Parathyroid adenoma (tissue), 2 donors: Measurements from ENCODE around the gene CPB2.

Experiments
- H2AFZ ChIP-seq: fragments of 300-600 bp; sonication (generic); one replicate; pipeline ENCODE4 v1.7.0; 2017; ENCODE audit warnings: antibody characterized with exemption, mild to moderate bottlenecking
- H3K27ac ChIP-seq: fragments of 300-600 bp; sonication (generic); one replicate; pipeline ENCODE4 v1.7.0; 2017
- H3K27me3 ChIP-seq: fragments of 300-600 bp; sonication (generic); one replicate; pipeline ENCODE4 v1.7.0; 2017; ENCODE audit warnings: low read length; ENCODE audit not compliant: control insufficient read depth, insufficient read depth
- H3K36me3 ChIP-seq: fragments of 300-600 bp; sonication (generic); one replicate; pipeline ENCODE4 v1.7.0; 2017; ENCODE audit warnings: low read length; ENCODE audit not compliant: control insufficient read depth, insufficient read depth
- H3K4me1 ChIP-seq: fragments of 300-600 bp; sonication (generic); one replicate; pipeline ENCODE4 v1.7.0; 2017; ENCODE audit warnings: control low read depth
- H3K4me2 ChIP-seq: fragments of 300-600 bp; sonication (generic); one replicate; pipeline ENCODE4 v1.7.0; 2017; ENCODE audit warnings: low read length
- H3K4me3 ChIP-seq: fragments of 300-600 bp; sonication (generic); one replicate; pipeline ENCODE4 v1.7.0; 2017; ENCODE audit warnings: low read depth, low read length
- H3K79me2 ChIP-seq: fragments of 300-600 bp; sonication (generic); one replicate; pipeline ENCODE4 v1.7.0; 2017; ENCODE audit warnings: control low read depth
- H3K9ac ChIP-seq: fragments of 300-600 bp; sonication (generic); one replicate; pipeline ENCODE4 v1.7.0; 2017; ENCODE audit warnings: mild to moderate bottlenecking
- H3K9me3 ChIP-seq: fragments of 300-600 bp; sonication (generic); one replicate; pipeline ENCODE4 v1.7.0; 2017; ENCODE audit warnings: low read length; ENCODE audit not compliant: control insufficient read depth
- TF ChIP-seq, protein P1 (sequence below): fragments of 300-600 bp; sonication (generic); IDR thresholded peaks from one replicate; pipeline ENCODE4 v1.7.0; 2017; ENCODE audit warnings: antibody characterized with exemption, mild to moderate bottlenecking
- donor health status: primary hyperparathyroidism.

Gene CPB2, protein sequence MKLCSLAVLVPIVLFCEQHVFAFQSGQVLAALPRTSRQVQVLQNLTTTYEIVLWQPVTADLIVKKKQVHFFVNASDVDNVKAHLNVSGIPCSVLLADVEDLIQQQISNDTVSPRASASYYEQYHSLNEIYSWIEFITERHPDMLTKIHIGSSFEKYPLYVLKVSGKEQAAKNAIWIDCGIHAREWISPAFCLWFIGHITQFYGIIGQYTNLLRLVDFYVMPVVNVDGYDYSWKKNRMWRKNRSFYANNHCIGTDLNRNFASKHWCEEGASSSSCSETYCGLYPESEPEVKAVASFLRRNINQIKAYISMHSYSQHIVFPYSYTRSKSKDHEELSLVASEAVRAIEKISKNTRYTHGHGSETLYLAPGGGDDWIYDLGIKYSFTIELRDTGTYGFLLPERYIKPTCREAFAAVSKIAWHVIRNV

DNA sequence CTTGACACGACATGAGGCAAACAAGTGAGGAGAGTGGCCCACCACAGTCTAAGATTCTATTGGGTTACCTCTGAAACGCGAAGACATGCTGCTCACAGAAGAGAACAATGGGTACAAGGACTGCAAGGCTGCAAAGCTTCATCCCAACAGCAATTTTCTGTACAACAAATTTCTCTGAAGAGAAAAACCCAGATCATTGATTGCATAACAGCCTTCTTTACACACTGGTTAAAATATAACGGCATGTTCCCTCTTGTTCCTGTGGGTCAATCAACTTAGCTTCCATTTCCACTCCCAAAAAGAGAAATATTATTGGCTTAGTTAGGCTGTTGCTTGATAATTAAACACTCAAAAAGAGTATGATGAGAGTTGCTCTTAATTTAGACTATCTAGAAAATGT, at the start of gene CPB2:
Gene CPB2 (minus strand): TSS at position 166 of the 400 bp plus-strand sequence. CDS start 24 bp downstream, at position 142.
- Histone ChIP-seq H3K36me3 (no peaks in the 10 kb centered on the region), H3K4me2 (no peak within 1 kb of the TSS), H3K9me3 (no peaks in the 10 kb centered on the region), H3K27ac (no peak within 1 kb of the TSS), H3K27me3 (no peaks in the 10 kb centered on the region), H3K9ac (no peak within 1 kb of the TSS), H3K4me1 (no peaks in the 10 kb centered on the region), H3K79me2 (no peaks in the 10 kb centered on the region), H3K4me3 (no peak within 1 kb of the TSS), H2AFZ (no peak within 1 kb of the TSS)
- TF ChIP-seq, protein P1, sequence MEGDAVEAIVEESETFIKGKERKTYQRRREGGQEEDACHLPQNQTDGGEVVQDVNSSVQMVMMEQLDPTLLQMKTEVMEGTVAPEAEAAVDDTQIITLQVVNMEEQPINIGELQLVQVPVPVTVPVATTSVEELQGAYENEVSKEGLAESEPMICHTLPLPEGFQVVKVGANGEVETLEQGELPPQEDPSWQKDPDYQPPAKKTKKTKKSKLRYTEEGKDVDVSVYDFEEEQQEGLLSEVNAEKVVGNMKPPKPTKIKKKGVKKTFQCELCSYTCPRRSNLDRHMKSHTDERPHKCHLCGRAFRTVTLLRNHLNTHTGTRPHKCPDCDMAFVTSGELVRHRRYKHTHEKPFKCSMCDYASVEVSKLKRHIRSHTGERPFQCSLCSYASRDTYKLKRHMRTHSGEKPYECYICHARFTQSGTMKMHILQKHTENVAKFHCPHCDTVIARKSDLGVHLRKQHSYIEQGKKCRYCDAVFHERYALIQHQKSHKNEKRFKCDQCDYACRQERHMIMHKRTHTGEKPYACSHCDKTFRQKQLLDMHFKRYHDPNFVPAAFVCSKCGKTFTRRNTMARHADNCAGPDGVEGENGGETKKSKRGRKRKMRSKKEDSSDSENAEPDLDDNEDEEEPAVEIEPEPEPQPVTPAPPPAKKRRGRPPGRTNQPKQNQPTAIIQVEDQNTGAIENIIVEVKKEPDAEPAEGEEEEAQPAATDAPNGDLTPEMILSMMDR = no peak

DNA sequence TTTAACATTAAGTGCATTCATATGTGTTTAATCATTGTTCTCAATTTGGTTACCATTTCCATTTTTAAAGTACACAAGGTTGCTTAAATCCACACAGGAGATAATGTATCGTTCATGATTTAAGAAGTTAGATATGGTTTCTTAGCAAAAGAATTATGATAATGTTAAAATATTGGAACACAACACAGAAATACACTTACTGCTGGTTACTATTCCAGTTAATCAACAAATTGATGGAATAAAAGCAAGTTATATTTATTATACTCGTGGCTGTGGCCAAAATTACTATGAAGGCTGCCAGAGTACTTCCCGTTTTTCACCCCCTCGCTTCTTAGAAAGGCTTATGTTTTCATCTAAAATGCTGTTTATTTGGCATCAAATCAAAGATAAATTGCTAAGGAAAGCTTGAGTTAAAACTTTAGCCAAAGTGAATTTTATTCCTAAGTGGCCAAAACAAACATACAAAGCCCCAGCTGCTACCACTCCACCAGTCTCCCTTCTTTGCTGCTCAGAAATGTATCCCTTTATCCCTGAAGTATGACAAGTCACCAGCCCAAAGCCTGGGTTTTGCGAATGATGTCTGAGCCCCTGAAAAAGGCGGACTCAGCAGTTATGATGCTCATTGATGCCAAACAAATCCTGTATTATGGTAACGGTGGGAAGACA, 49.4 kb upstream of the CPB2 start:
- no peaks in the 10 kb centered on the region for H3K4me1 ChIP-seq
- no peak overlapping the region for H3K4me2 ChIP-seq
- no peak overlapping the region for H3K27ac ChIP-seq
- H3K9me3 ChIP-seq = no peaks in the 10 kb centered on the region
- no peaks in the 10 kb centered on the region for H3K36me3 ChIP-seq
- H3K4me3 ChIP-seq = no peak overlapping the region
- H2AFZ ChIP-seq = no peak overlapping the region
- TF ChIP-seq, protein P1 = no peak
- H3K9ac ChIP-seq = no peak overlapping the region
- no peaks in the 10 kb centered on the region for H3K79me2 ChIP-seq
- no peaks in the 10 kb centered on the region for H3K27me3 ChIP-seq

DNA sequence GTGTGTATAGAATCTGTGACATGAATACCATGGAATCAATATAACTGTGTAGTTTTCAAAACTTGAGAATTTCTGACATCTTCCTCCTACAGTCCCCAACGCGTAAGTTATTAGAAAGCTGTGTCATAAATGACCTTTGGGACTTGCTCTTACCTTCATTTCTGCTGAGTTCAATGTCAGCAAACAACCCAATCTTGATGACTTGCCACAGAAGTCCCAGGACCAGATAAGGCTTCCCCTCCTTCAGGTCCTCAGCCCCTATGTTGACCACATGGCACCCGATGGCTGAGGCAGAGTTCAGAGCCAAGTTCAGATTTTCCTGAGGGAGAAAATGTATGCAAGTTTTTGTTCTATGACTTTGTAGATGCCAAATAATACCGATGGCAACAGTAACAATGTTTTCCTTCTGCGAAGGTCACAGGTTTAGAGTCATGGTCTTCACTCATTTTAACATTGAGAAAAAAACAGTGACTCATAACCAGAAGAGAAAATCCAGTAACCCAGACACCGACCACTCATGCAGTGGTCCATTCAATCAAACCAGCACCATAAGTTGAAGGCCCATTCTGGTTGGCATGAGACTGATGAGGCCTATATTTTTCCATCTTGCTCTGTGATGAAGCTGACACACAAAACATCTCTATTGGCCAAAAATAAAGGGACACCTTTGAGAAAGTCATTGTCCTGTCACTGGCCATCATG, 47.9 kb upstream of the CPB2 start:
- Histone ChIP-seq H3K79me2 (no peaks in the 10 kb centered on the region), H3K4me2 (no peak overlapping the region), H3K4me3 (no peak overlapping the region), H3K27me3 (no peaks in the 10 kb centered on the region), H3K27ac (no peak overlapping the region), H3K9ac (no peak overlapping the region), H3K36me3 (no peaks in the 10 kb centered on the region), H2AFZ (no peak overlapping the region), H3K9me3 (no peaks in the 10 kb centered on the region), H3K4me1 (no peaks in the 10 kb centered on the region)
- TF ChIP-seq, protein P1 = no peak

DNA sequence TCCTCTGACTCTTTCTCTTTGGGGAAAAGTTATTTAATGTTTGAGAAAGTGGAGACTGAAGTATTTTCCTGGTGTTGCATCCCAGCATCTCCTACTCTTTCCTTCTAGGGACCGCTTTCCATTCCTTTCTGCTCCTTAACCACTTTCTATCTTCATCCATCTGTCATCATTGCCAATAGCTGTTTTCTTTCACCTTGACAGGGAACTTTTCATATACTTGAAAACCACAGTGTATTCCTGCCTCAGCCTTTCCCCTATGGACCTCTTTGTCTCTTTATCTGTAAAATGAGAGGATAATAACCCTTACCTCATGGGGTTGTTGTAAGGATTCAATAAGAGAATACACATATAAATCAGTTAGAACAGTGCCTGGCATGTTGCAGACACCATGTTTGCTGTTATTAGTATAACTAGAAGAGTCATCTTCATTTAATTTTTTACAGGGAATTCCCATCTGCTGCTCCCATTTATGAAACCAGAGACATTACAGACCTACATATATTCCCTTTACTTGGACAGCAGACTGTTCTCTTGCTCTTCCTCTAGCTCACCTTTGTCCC, 45.4 kb upstream of the CPB2 start:
- Histone ChIP-seq H3K4me2 (no peak overlapping the region), H3K36me3 (no peaks in the 10 kb centered on the region), H3K79me2 (no peaks in the 10 kb centered on the region), H3K4me3 (no peak overlapping the region), H3K27ac (no peak overlapping the region), H2AFZ (no peak overlapping the region), H3K9ac (no peak overlapping the region), H3K27me3 (no peaks in the 10 kb centered on the region), H3K9me3 (no peaks in the 10 kb centered on the region), H3K4me1 (no peaks in the 10 kb centered on the region)
- TF ChIP-seq, protein P1 = no peak
